GM13976 (cell line): ENCODE measurements around the gene MC1R.

ENCODE experiments used
- DNase-seq: peaks from one replicate; pipeline ENCODE4 v3.0.0; 2012; ENCODE audit warnings: low spot score
- in situ Hi-C: fragments of 300-500 bp; cut with MboI; formaldehyde crosslinking; loops from one replicate; pipeline ENCODE4 v1.12.0; 2022; ENCODE audit warnings: low sequenced_read_pairs, mixed read lengths, inconsistent platforms; ENCODE audit not compliant: unreplicated experiment
- TF ChIP-seq, protein P1 (sequence below): IDR thresholded peaks from 2 replicates; pipeline ENCODE4 v1.5.1; 2012; ENCODE audit warnings: borderline replicate concordance, mild to moderate bottlenecking; ENCODE audit not compliant: insufficient read depth; ENCODE audit errors: extremely low read depth, missing control alignments, control extremely low read depth

MC1R gene

DNA sequence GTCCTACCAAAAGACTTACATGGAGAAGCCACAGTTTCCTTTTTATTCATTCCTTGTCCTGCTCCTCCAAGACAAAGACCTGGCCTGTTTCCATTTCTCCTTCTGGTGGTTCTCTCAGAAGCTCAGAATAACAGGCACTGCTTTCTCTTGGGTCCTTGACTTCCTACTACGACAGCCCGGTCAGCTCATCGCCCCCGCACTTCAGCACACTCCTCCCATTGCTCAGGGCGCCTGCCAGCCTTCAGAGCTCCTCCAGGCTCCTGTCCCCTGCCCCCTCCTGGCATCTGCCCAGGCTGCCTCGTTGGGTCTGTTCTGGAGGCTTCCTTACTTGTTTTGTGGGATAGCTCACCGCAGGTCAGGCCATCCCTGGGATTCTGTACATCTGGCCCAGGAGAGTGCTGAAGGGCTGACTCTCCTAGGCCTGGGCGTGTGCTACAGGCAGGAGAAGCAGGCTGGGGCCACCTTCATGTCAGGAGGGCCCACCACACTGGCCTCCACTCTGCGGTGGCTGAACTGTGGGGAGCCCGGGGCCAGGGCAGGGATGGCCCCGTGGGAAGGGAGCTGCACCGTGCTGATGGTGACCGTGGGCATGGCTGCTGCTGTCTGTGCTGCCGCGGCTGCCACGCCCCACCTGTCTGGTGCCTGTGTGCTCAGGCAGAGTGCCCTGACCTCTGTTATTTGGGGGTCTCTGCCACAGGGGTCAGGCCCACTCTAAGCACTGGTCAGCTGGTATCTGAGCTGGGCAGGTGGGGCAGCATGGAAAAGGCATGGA, 27.6 kb upstream of the MC1R start:
- no peak for DNase-seq
- in situ Hi-C loops, result no loop called here
- TF ChIP-seq, protein P1, sequence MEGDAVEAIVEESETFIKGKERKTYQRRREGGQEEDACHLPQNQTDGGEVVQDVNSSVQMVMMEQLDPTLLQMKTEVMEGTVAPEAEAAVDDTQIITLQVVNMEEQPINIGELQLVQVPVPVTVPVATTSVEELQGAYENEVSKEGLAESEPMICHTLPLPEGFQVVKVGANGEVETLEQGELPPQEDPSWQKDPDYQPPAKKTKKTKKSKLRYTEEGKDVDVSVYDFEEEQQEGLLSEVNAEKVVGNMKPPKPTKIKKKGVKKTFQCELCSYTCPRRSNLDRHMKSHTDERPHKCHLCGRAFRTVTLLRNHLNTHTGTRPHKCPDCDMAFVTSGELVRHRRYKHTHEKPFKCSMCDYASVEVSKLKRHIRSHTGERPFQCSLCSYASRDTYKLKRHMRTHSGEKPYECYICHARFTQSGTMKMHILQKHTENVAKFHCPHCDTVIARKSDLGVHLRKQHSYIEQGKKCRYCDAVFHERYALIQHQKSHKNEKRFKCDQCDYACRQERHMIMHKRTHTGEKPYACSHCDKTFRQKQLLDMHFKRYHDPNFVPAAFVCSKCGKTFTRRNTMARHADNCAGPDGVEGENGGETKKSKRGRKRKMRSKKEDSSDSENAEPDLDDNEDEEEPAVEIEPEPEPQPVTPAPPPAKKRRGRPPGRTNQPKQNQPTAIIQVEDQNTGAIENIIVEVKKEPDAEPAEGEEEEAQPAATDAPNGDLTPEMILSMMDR, result no peak

DNA sequence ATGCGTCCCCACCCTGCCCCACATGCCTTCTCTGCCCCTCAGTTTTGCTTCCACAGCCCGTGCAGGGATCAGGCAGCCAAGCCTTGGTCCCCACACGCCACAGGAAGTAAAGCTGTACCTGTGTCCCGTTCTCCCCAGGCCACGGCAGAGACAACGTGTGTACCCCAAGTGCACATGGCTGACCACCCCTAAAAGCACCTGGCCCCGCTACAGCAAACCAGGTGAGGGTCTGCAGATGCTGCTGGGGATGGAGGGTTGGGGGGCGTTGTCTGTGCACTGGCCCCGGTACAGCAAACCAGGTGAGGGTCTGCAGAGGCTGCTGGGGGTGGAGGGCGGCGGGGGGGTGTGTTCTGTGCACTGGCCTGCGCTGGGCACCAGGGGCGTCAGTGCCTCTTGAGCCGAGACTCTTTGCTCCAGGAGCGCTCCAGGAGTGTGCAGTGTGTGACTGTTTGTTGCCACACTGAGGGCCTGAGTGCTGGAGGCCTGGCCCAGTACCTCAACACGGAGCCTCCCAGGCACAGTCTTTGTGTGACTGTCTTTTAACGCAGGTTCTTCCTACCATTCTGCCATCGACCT, 26.5 kb upstream of the MC1R start:
- in situ Hi-C loops, result no loop called here
- TF ChIP-seq, protein P1, result no peak
- DNase-seq, result no peak

DNA sequence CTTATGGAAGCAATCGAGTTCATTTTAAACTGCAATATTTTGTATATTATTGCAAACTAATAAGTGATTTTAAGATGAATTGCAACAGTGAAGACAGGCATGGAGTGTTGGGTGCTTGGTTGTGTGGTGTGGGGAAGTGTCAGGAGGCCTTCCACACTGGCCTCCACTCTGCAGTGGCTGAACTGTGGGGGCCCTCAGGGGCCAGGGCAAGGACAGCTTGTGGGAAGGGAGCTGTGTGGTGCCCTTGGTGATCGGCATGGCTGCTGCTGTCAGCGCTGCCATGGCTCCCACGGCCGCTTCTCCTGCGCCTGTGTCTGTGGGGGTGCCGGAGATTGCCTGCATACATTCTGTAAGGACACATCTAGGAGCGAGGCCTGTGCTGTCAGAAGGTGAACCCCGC, 26.0 kb upstream of the MC1R start:
- TF ChIP-seq, protein P1, result no peak

DNA sequence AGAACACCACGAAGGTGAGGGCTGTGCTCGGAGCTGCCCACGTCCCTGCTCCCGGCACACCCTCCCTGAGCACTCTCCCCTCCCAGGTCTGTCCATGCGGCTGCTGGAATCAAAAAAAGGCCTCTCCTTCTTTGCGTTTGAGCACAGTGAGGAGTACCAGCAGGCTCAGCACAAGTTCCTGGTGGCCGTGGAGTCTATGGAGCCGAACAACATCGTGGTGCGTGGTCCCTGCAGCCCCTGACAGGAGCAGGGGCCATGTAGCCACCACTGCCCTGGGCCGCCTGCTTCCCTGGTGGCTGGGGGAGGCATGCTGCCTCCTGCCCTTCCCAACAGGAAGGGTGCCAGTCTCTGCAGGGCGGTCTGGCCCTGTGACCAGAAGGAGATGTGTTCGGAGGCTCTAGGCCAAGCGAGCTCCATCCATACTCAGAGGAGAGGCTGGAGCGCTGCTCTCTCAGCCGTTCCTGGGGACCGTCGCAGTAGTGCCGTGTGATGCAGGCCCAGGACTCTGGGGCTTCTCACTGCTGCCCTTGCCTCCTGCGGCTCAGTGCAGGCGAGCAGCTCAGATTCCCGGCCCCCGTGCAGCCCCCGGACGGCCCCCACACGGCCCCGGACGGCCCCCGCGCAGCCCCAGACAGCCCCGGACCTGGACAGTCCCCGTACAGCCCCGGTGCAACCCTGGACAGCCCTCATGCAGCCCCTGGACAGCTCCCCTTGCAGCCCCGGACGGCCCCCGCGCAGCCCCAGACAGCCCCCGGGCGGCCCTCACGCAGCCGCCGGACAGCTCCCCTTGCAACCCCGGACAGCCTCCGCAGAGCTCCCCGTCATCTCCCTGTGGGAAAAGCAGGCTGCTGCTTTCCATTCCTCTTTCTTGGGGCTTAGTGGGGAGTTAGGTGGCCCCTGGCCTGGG, 24.8 kb upstream of the MC1R start:
- in situ Hi-C loops, result no loop called here
- DNase-seq, result no peak
- TF ChIP-seq, protein P1, result no peak

More for the DNA sequence above, 26.0 kb upstream of the MC1R start:
- no peak for DNase-seq
- in situ Hi-C loops, result no loop called here

DNA sequence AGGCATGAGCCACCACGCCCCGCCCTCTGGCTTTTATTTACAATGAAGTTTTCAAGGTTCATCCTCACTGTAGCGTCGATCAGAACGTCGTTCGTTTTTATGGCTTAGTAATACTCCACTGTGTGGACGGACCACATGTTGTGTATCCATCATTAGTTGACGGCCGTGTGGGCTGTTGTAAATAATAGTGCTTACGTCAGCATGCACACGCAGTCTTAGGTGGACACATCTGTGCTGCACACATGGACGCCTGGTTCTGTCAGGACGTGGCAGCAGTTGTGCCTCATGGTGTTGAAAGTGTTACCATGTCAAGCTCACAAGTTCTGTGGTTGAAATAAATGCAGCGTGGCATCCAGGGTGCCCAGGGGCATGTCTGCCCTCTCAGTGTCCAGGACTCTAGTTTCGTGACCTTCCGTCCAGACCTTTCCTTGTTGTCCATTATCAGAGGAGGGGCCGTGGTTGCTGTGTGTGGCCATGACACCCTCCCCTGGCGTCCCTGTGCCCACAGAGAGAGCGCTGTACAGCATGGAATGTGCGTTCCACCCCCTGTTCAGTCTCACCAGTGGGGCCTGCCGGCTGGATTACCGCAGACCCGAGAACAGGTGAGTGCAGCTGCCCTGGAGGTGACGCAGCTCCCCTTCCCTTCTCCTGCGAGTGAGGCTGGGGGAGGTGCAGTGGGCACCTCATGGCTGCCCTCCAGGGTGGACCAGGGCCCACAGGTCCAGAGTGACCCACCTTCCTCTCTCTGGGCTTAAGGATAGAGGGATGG, 23.0 kb upstream of the MC1R start:
- DNase-seq, result no peak
- TF ChIP-seq, protein P1, result no peak
- in situ Hi-C loops, result no loop called here

DNA sequence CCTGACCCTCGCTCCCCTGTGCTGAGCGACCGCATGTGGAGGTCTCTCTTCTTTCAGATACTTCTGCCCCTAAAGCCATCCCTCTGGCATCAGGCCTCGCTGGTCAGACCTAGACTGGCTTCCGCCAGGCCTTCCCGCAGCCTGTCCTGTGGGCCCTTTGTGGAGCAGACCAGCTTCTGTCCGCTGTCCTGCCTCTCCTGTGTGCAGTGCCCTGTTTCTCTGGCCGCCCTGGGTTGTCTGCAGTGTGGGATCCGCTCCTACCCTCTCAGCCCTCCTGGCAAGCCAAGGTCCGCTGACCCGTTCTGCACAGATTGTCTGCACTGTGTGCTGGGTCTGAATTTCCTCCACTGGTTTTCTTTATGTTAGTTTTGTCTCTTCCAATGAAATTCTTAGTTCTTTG, 21.5 kb upstream of the MC1R start:
- no peak for DNase-seq
- TF ChIP-seq, protein P1, result no peak
- in situ Hi-C loops, result no loop called here
